ENCODE measurements around the gene COX6A1.

Gene COX6A1

GRCh38 chr12:120488057-120488640, 50.2 kb downstream of the COX6A1 start:
- H3K27ac ChIP-seq = 0 out of 2 replicates have a peak overlapping the region, but pooled peaks have one; percentile 0
- TF ChIP-seq, protein P1, sequence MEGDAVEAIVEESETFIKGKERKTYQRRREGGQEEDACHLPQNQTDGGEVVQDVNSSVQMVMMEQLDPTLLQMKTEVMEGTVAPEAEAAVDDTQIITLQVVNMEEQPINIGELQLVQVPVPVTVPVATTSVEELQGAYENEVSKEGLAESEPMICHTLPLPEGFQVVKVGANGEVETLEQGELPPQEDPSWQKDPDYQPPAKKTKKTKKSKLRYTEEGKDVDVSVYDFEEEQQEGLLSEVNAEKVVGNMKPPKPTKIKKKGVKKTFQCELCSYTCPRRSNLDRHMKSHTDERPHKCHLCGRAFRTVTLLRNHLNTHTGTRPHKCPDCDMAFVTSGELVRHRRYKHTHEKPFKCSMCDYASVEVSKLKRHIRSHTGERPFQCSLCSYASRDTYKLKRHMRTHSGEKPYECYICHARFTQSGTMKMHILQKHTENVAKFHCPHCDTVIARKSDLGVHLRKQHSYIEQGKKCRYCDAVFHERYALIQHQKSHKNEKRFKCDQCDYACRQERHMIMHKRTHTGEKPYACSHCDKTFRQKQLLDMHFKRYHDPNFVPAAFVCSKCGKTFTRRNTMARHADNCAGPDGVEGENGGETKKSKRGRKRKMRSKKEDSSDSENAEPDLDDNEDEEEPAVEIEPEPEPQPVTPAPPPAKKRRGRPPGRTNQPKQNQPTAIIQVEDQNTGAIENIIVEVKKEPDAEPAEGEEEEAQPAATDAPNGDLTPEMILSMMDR (IDR thresholded peaks at IDR 0.05) = no peak
- no peak for TF ChIP-seq ZFX (IDR thresholded peaks at IDR 0.05; ENCODE audit: borderline replicate concordance)

DNA sequence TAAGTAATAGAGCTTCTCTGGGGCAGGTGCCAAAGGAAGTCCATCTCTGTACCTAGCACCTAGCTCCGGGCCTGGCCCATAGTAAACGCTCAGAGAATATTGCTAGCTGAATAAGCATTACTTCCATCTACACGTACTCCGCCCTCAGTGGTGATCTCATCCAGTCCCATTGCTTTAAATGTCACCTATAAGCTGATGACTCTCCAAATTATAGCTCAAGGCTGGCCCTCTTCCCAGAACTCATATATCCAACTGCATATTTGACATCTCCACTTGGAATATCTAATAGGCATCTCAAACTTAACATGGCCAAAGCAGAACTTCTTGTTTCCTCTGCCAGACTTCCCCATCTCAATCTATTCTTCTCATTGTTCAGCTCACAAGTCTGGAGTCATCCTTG, 51.1 kb downstream of the COX6A1 start:
- TF ChIP-seq ZFX (IDR thresholded peaks at IDR 0.05; ENCODE audit: borderline replicate concordance) = no peak
- TF ChIP-seq, protein P1 (IDR thresholded peaks at IDR 0.05) = no peak

DNA sequence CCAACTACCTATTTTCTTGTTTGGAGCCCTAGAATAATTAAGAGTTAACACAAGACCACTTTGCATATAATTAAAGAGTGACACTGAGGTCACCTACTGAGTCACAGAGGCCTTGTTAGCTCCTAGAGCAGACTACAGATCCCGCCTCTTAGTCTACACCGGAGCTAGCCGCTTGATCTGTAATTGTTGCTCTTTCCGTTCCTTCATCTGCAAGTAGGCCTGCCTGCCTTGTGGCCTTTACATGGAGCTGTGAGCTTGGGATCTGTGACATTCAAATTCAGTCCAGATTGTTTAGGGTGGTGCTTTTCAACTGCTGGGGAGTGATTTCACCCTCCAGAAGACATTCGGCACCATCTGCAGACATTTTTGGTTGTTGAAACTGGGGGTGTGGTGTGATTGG, 52.4 kb downstream of the COX6A1 start:
- no peak overlapping the region for H3K27ac ChIP-seq
- TF ChIP-seq, protein P1 (IDR thresholded peaks at IDR 0.05) = no peak
- no peak for TF ChIP-seq ZFX (IDR thresholded peaks at IDR 0.05; ENCODE audit: borderline replicate concordance)

More for the DNA sequence above, 51.1 kb downstream of the COX6A1 start:
- H3K27ac ChIP-seq = peak overlapping the region; percentile 11; the same call in 1 of the 2 replicates

Measured in 22Rv1 (cell line).